Erythroblast (primary cell): ENCODE data around the gene GPR18.

Source experiments
- GATA1 ChIP-seq: IDR thresholded peaks from 2 replicates; pipeline ENCODE4 v1.6.1; 2011; ENCODE audit warnings: low read depth, mild to moderate bottlenecking, control low read depth, low read length, moderate library complexity
- POLR2A ChIP-seq: IDR thresholded peaks from 2 replicates; pipeline ENCODE4 v1.6.1; 2011; ENCODE audit warnings: mild to moderate bottlenecking, low read length

- no peak for TF ChIP-seq POLR2A
- no peak for TF ChIP-seq GATA1
Observed at GRCh38 chr13:99228737-99229691, 29.2 kb downstream of the GPR18 start.
